Astrocyte (in vitro differentiated cells and primary cell): ENCODE measurements around the gene KNDC1.

Experiments used
- EZH2 ChIP-seq: IDR thresholded peaks from 2 replicates; pipeline ENCODE4 v1.6.1; 2012; ENCODE audit warnings: mild to moderate bottlenecking, low read length, inconsistent platforms; ENCODE audit not compliant: insufficient read depth
- TF ChIP-seq, protein P1 (sequence below): IDR thresholded peaks from 2 replicates; pipeline ENCODE4 v1.5.1; 2011; ENCODE audit warnings: low read depth, mild to moderate bottlenecking, inconsistent platforms, low read length, moderate library complexity; ENCODE audit not compliant: insufficient read depth

DNA sequence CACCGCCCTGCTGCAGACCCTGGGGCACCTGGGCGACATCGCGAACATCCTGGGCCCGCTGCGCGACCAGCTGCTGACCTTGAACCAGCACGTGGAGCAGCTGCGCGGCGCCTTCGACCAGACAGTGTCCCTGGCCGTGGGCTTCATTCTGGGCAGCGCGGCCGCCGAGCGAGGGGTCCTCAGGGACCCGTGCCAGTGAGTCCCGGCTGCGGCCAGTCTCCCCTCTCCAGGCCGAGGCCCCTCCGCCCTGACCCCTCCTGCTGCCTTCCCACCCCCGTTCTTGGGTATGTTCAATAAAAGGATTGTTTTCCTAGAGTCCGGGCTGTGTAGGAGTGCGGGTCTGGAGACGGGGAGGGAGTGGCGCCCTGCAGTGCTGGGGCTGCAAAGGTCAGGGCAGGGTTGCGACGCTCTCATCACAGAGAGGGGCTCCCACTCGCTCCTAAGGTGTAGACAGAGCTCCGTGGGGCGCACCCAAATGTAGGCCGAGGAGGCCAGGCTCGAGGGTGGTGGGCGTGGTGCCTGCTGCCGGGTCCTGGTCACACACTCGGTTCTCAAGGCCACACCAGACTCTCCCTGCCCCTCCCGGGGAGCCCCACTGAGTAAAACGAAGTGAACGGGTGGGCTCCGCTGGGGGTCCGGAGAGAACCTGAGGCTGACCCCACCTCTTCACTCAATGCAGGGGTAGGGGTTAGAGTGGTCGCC, 71.4 kb downstream of the KNDC1 start:
- TF ChIP-seq, protein P1, sequence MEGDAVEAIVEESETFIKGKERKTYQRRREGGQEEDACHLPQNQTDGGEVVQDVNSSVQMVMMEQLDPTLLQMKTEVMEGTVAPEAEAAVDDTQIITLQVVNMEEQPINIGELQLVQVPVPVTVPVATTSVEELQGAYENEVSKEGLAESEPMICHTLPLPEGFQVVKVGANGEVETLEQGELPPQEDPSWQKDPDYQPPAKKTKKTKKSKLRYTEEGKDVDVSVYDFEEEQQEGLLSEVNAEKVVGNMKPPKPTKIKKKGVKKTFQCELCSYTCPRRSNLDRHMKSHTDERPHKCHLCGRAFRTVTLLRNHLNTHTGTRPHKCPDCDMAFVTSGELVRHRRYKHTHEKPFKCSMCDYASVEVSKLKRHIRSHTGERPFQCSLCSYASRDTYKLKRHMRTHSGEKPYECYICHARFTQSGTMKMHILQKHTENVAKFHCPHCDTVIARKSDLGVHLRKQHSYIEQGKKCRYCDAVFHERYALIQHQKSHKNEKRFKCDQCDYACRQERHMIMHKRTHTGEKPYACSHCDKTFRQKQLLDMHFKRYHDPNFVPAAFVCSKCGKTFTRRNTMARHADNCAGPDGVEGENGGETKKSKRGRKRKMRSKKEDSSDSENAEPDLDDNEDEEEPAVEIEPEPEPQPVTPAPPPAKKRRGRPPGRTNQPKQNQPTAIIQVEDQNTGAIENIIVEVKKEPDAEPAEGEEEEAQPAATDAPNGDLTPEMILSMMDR: no peak
- TF ChIP-seq EZH2: peak; percentile 86
